Smooth muscle cell (in vitro differentiated cells): ENCODE measurements around the gene TNKS2. TPM values are rescaled to one million over a fixed set of nuclear protein-coding genes. Genes with fewer than 3 reads are reported as not detected.

Experiments used
- DNase-seq: peaks from one replicate; lab custom pipeline; 2025; ENCODE audit not compliant: unreplicated experiment; lab: John Stamatoyannopoulos, UW
- H2AFZ ChIP-seq: fragments of 200-600 bp; sonication (generic); 2 replicates; pipeline ENCODE4 v1.6.0; 2016; ENCODE audit warnings: antibody characterized with exemption, low read depth, mild to moderate bottlenecking
- H3F3A ChIP-seq: fragments of 200-600 bp; sonication (generic); 2 replicates; pipeline ENCODE4 v1.6.0; 2017; ENCODE audit warnings: antibody characterized with exemption, low read depth
- H3K27ac ChIP-seq: fragments of 200-600 bp; sonication (generic); 2 replicates; pipeline ENCODE4 v1.5.1; 2016; ENCODE audit warnings: low read depth, mild to moderate bottlenecking
- H3K27me3 ChIP-seq: fragments of 200-600 bp; sonication (generic); 2 replicates; pipeline ENCODE4 v1.6.1; 2016; ENCODE audit warnings: low read depth, mild to moderate bottlenecking
- H3K36me3 ChIP-seq: fragments of 200-600 bp; sonication (generic); 2 replicates; pipeline ENCODE4 v1.5.1; 2016; ENCODE audit warnings: low read depth
- H3K4me1 ChIP-seq: fragments of 200-600 bp; sonication (generic); 2 replicates; pipeline ENCODE4 v1.5.1; 2016; ENCODE audit warnings: low read depth
- H3K4me2 ChIP-seq: fragments of 200-600 bp; sonication (generic); 2 replicates; pipeline ENCODE4 v1.6.0; 2016; ENCODE audit warnings: mild to moderate bottlenecking
- H3K4me3 ChIP-seq: fragments of 200-600 bp; sonication (generic); 2 replicates; pipeline ENCODE4 v1.5.1; 2016; ENCODE audit warnings: mild to moderate bottlenecking
- H3K79me2 ChIP-seq: fragments of 200-600 bp; sonication (generic); 2 replicates; pipeline ENCODE4 v1.6.0; 2016; ENCODE audit warnings: low read depth, mild to moderate bottlenecking
- H3K9ac ChIP-seq: fragments of 200-600 bp; sonication (generic); 2 replicates; pipeline ENCODE4 v1.6.0; 2016; ENCODE audit warnings: low read depth
- H3K9me3 ChIP-seq: fragments of 200-600 bp; sonication (generic); replicated peaks from 2 replicates; pipeline ENCODE4 v1.5.1; 2016; ENCODE audit warnings: low read depth
- H4K20me1 ChIP-seq: fragments of 200-600 bp; sonication (generic); 2 replicates; pipeline ENCODE4 v1.6.0; 2016; ENCODE audit warnings: low read depth
- CTCF ChIP-seq: fragments of 200-600 bp; sonication (generic); IDR thresholded peaks from 2 replicates; pipeline ENCODE4 v1.5.1; 2017; ENCODE audit warnings: borderline replicate concordance, mild to moderate bottlenecking, antibody characterized with exemption; ENCODE audit not compliant: insufficient read depth, poor library complexity, severe bottlenecking
- WGBS: methylation state at CpG from one replicate; pipeline ENCODE4 v1.1.7; 2016; ENCODE audit warnings: low lambda C conversion rate; 5-methylcytosine and 5-hydroxymethylcytosine counted together
- polyA plus RNA-seq: library from polyadenylated mRNA; unstranded; fragments of >200 nt; fragmentation: Nextera tagmentation; extraction: Ambion mirVana; gene quantifications from 2 replicates; pipeline ENCODE4 v1.2.1, GENCODE V29; 2016
- total RNA-seq: library from RNA; depleted of rRNA; stranded (reverse); fragments of >200 nt; gene quantifications from 2 replicates; pipeline ENCODE4 v1.2.3, GENCODE V29; 2014

TNKS2 gene
- total and polyA plus RNA-seq, 2 experiments from 2014 or later: 12.1 to 45.6 TPM

DNA sequence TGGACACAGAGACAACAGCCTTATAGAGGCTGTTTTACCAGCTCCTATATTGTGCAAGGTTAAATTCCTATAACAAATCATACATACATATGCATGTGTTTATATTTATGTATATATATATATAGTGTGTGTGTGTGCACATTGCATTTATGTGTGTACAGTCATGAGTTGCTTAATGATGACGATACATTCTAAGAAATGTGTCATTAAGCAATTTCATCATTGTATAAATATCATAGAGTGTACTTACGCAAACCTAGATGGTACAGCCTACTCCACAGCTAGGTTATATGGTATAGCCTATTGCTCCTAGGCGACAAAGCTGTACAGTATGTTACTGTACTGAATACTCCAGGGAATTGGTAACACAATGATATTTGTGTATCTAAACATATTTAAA is 30.1 kb upstream of the TNKS2 start:
- 91% methylated on average over 3 of the region's 3 CpGs for WGBS
- no peaks in the 10 kb centered on the region for H3K4me1 ChIP-seq
- no peak for TF ChIP-seq CTCF
- no peaks in the 10 kb centered on the region for H3F3A ChIP-seq
- no peak overlapping the region for H2AFZ ChIP-seq
- H3K79me2 ChIP-seq: no peaks in the 10 kb centered on the region
- H4K20me1 ChIP-seq: no peaks in the 10 kb centered on the region
- H3K36me3 ChIP-seq: no peaks in the 10 kb centered on the region
- DNase-seq: no peak
- no peak overlapping the region for H3K9ac ChIP-seq
- no peaks in the 10 kb centered on the region for H3K9me3 ChIP-seq
- no peak overlapping the region for H3K27ac ChIP-seq
- no peak overlapping the region for H3K4me2 ChIP-seq
- H3K4me3 ChIP-seq: no peak overlapping the region
- no peaks in the 10 kb centered on the region for H3K27me3 ChIP-seq

- Histone ChIP-seq H3K36me3 (no peaks in the 10 kb centered on the region), H3K79me2 (no peaks in the 10 kb centered on the region), H3K27me3 (no peaks in the 10 kb centered on the region), H3K27ac (no peak overlapping the region), H2AFZ (no peak overlapping the region), H3K4me1 (no peaks in the 10 kb centered on the region), H3K9me3 (no peaks in the 10 kb centered on the region), H3F3A (no peaks in the 10 kb centered on the region), H3K4me2 (no peak overlapping the region), H3K4me3 (no peak overlapping the region), H4K20me1 (no peaks in the 10 kb centered on the region), H3K9ac (no peak overlapping the region)
- DNase-seq: no peak
- TF ChIP-seq CTCF: no peak
- WGBS: 36% methylated on average over 1 of the region's 1 CpG
Measured at GRCh38 chr10:91771907-91772306, 26.3 kb upstream of the TNKS2 start.

DNA sequence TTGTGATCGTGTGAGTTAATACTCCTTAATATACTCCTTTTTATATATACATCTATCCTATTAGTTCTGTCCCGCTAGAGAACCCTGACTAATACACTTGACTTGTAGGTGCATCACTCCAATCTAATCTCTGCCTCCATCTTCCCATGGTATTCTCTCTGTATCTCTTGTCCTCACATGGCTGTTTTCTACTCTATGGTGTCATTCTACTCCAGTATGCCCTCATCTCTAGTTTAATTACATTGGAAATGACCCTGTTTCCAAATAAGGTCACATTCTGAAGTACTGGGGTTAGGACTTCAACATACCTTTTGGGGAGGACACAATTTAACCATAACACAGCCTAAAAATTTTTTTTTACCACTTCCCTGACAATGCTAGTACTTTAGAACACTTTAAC is 25.8 kb upstream of the TNKS2 start:
- WGBS: 62% methylated on average over 2 of the region's 2 CpGs
- Histone ChIP-seq H3K9ac (no peak overlapping the region), H4K20me1 (no peaks in the 10 kb centered on the region), H3K36me3 (no peaks in the 10 kb centered on the region), H2AFZ (no peak overlapping the region), H3K4me2 (no peak overlapping the region), H3K4me1 (no peaks in the 10 kb centered on the region), H3F3A (no peaks in the 10 kb centered on the region), H3K27ac (no peak overlapping the region), H3K27me3 (no peaks in the 10 kb centered on the region), H3K9me3 (no peaks in the 10 kb centered on the region), H3K79me2 (no peaks in the 10 kb centered on the region), H3K4me3 (no peak overlapping the region)
- no peak for DNase-seq
- TF ChIP-seq CTCF: no peak

- no peak overlapping the region for H3K4me2 ChIP-seq
- no peaks in the 10 kb centered on the region for H4K20me1 ChIP-seq
- DNase-seq: no peak
- no peaks in the 10 kb centered on the region for H3K36me3 ChIP-seq
- WGBS: 97% methylated on average over 1 of the region's 1 CpG
- H3K79me2 ChIP-seq: no peaks in the 10 kb centered on the region
- TF ChIP-seq CTCF: no peak
- H3K4me1 ChIP-seq: no peaks in the 10 kb centered on the region
- no peaks in the 10 kb centered on the region for H3F3A ChIP-seq
- no peak overlapping the region for H3K9ac ChIP-seq
- H3K27ac ChIP-seq: no peak overlapping the region
- no peaks in the 10 kb centered on the region for H3K9me3 ChIP-seq
- H3K4me3 ChIP-seq: no peak overlapping the region
- no peaks in the 10 kb centered on the region for H3K27me3 ChIP-seq
- H2AFZ ChIP-seq: no peak overlapping the region
Measured at GRCh38 chr10:91772869-91773268, 25.4 kb upstream of the TNKS2 start.
